ENCODE data around the gene NDE1.
"Not testable (repeated sequence)": the region's sequence is repeated elsewhere in the genome, so short reads cannot be mapped to it uniquely, and the experiment has no call there.

NDE1 gene

GRCh38 chr16:15605839-15606517, 44.1 kb upstream of the NDE1 start:
- no peak overlapping the region for H2AFZ ChIP-seq (ENCODE audit: low read depth)
- no peaks in the 10 kb centered on the region for H3K79me2 ChIP-seq (ENCODE audit: insufficient read depth, low read depth)
- H3K4me2 ChIP-seq: no peak overlapping the region
- H3K4me3 ChIP-seq (IDR thresholded peaks at IDR 0.05; ENCODE audit: insufficient read depth, low read depth, low read length): no peak overlapping the region
- no peaks in the 10 kb centered on the region for H4K20me1 ChIP-seq (ENCODE audit: insufficient read depth)
- no peaks in the 10 kb centered on the region for H3K36me3 ChIP-seq (ENCODE audit: insufficient read depth)
- no peak for TF ChIP-seq CTCF (conservative IDR thresholded peaks at IDR 0.05; ENCODE audit: low read depth, low read length)
- no peaks in the 10 kb centered on the region for H3K27me3 ChIP-seq (ENCODE audit: insufficient read depth, low read depth)
- H3K27ac ChIP-seq: no peak overlapping the region
- no peaks in the 10 kb centered on the region for H3K4me1 ChIP-seq (ENCODE audit: low read depth, poor library complexity, severe bottlenecking)
- H3K9ac ChIP-seq: no peak overlapping the region

GRCh38 chr16:15606518-15607220, 43.4 kb upstream of the NDE1 start:
- TF ChIP-seq CTCF (conservative IDR thresholded peaks at IDR 0.05; ENCODE audit: low read depth, low read length): no peak
- Histone ChIP-seq H3K79me2 (ENCODE audit: insufficient read depth, low read depth) (no peaks in the 10 kb centered on the region), H3K9ac (no peak overlapping the region), H3K27ac (no peak overlapping the region), H3K27me3 (ENCODE audit: insufficient read depth, low read depth) (no peaks in the 10 kb centered on the region), H2AFZ (ENCODE audit: low read depth) (no peak overlapping the region), H3K4me3 (IDR thresholded peaks at IDR 0.05; ENCODE audit: insufficient read depth, low read depth, low read length) (no peak overlapping the region), H4K20me1 (ENCODE audit: insufficient read depth) (no peaks in the 10 kb centered on the region), H3K4me1 (ENCODE audit: low read depth, poor library complexity, severe bottlenecking) (no peaks in the 10 kb centered on the region), H3K36me3 (ENCODE audit: insufficient read depth) (no peaks in the 10 kb centered on the region), H3K4me2 (no peak overlapping the region)

- not testable (repeated sequence) for H3K36me3 ChIP-seq (ENCODE audit: insufficient read depth); H3K4me1 ChIP-seq (ENCODE audit: low read depth, poor library complexity, severe bottlenecking); H4K20me1 ChIP-seq (ENCODE audit: insufficient read depth); H2AFZ ChIP-seq (ENCODE audit: low read depth); H3K9ac ChIP-seq; H3K79me2 ChIP-seq (ENCODE audit: insufficient read depth, low read depth); H3K27ac ChIP-seq; H3K4me3 ChIP-seq (IDR thresholded peaks at IDR 0.05; ENCODE audit: insufficient read depth, low read depth, low read length); H3K27me3 ChIP-seq (ENCODE audit: insufficient read depth, low read depth); H3K4me2 ChIP-seq
Measured at GRCh38 chr16:15607221-15607699, 42.8 kb upstream of the NDE1 start.

- no peak overlapping the region for H3K9ac ChIP-seq
- H3K4me3 ChIP-seq (IDR thresholded peaks at IDR 0.05; ENCODE audit: insufficient read depth, low read depth, low read length): no peak overlapping the region
- no peak overlapping the region for H3K4me2 ChIP-seq
- H2AFZ ChIP-seq (ENCODE audit: low read depth): no peak overlapping the region
- H3K79me2 ChIP-seq (ENCODE audit: insufficient read depth, low read depth): no peaks in the 10 kb centered on the region
- no peaks in the 10 kb centered on the region for H3K27me3 ChIP-seq (ENCODE audit: insufficient read depth, low read depth)
- no peak overlapping the region for H3K27ac ChIP-seq
- no peaks in the 10 kb centered on the region; the same call in 1 of the 2 replicates for H3K36me3 ChIP-seq (ENCODE audit: insufficient read depth)
- no peak for TF ChIP-seq CTCF (conservative IDR thresholded peaks at IDR 0.05; ENCODE audit: low read depth, low read length)
- H3K4me1 ChIP-seq (ENCODE audit: low read depth, poor library complexity, severe bottlenecking): no peaks in the 10 kb centered on the region
- no peaks in the 10 kb centered on the region for H4K20me1 ChIP-seq (ENCODE audit: insufficient read depth)
Measured at GRCh38 chr16:15607700-15608396, 42.2 kb upstream of the NDE1 start.
